Activated T-helper 1 cell treated with anti-CD3 and anti-CD28 coated beads, Interleukin-2, amount 50 U/mL, for 16 hours (primary cell): ENCODE data around the gene CDCA3.

Experiments used
- DNase-seq, 2 donors: peaks; one replicate each; pipeline ENCODE4 v3.0.0-alpha.2; 2020; ENCODE audit warnings: low read depth in 1 of 2, low spot score in 1 of 2

The CDCA3 gene

DNA sequence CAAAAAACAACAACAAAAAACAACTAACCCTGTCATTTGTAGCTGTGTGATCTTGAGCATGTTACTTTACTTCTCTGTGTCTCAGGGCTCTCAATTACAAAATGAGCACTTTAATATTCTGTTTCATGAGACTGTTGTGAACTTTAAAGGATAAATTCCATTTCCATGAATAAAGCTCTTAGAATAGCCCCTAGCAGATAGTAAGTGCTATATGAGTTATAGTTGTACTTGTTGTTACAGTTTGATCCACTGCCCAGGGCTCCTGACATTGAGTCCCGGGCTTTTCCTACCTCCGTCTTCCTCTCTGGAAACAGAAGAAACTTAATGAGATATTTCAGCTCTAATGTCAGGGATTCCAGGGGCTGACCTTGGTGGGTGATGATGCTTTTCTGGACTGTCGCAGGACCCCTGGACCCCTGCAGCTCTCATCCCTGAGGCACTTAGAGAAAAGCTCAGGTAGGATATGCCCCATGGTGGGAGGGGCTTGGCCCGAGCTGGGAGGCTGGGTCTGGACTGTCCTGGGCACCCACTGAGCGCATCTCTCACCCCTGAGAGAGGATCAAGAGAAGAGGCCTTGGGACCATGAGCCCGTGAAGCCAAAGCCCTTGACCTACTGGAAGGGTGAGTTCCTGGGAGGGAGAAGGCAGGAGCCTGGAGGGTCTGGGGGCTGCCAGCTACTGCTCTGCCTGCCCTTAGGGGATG is 17.7 kb downstream of the CDCA3 start:
- no peak for DNase-seq

DNA sequence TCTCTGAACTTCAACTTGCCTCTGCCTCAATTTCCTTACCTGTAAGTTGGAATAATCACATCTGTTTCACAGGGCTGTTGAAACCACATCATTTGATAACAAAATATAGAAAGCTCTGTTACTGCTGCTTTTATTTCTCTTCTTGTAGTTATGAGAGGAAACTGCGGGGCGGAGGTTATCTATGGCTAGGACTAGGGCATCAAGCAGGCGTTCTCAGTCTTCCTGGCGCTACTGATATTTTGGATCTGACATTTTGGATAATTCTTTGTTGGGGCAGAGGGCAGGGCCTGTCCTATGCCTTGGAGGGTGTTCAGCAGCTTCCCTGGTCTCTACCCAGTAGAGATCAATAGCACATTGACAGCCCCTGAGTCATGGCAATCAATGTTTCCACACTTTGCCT is 19.0 kb downstream of the CDCA3 start:
- no peak for DNase-seq

DNA sequence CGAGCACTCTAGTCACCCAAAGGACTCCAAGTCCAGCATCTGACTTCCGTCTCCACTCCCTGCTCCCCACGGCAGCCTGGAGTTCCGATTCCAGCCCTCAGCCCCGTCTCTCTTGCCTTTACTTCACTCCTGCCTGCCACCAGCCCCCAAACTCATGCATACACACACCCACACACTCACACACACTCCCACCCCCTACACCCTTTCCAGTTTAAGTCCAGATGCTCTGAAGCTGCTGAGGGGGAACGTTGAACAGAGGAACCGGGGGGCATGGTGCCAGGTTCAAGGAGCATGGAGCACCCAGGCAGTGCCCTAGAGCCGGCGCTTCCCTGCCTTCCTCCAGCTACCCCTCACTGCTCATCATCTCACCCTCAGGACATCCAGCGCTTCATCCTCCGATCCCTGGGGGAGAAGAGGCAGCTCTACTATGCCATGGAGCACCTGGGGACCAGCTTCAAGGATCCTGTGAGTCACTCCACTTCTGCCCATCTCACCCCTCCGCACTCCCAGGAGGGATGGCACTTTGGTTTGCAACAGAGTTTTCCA is 19.6 kb downstream of the CDCA3 start:
- DNase-seq, result no peak

DNA sequence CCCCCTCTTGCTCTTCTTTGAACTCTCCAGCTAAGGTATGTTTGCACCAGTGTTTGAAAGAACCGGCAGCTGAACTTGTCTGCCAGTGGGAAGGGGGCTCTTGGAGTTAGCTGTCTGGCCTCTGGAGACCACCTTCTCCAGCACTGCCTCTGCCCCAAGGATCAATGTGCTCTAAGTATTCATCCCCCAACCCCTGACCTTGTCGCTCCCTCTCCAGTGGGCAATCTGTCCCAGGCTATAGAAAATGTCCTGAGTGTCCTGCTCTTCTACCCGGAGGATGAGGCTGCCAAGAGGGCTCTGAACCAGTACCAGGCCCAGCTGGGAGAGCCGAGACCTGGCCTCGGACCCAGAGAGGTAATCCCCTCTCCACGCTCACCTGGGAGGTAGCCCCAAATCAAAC is 20.1 kb downstream of the CDCA3 start:
- no peak for DNase-seq

DNA sequence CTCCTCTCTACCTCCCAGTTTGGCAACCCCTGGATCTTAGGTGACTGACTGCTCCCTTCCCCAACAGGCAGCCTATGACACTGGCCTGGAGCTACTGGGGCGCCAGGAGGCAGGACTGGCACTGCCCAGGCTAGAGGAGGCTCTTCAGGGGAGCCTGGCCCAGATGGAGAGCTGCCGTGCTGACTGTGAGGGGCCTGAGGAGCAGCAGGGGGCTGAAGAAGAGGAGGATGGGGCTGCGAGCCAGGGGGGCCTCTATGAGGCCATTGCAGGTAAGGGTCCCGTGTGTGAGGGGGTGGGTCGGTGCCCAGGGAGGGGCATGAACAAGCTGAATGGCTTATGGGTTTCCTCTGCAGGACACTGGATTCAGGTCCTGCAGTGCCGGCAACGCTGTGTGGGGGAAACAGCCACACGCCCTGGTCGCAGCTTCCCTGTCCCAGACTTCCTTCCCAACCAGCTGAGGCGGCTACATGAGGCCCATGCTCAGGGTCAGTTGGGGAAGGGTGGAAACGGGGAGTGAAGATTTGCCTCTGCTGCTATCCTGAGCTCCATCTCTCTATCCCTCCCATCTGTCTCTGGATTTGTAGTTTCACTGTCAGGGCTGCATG is 20.7 kb downstream of the CDCA3 start:
- DNase-seq, result no peak

DNA sequence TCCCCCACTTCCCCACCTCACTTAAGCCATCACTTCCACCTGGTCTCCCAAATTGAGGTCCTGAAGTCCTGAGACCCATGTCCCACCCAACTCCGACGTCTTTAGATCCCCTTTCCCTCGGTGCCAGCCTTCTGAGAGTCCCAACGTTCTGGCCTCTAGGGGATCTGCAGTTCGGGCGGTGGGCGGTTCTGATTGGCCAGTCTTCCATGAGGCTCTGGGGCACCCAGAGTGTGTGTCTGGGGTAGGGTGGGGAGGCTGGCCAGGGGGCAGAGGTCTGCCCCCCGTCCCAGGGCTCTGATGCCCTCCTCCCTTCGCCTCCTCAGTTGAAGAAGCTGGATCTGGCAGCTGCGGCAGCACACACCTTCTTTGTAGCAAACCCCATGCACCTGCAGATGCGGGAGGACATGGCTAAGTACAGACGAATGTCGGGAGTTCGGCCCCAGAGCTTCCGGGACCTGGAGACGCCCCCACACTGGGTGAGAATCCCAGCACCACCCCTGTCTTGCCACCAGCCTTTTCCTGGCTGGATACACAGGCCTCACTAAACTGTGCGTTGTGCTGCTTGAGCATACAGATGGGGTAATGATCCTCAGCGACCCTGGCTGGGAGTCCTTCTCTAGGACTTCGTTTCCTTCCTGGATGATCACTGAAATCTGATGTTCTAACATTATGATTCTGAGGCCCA is 21.4 kb downstream of the CDCA3 start:
- no peak for DNase-seq

DNA sequence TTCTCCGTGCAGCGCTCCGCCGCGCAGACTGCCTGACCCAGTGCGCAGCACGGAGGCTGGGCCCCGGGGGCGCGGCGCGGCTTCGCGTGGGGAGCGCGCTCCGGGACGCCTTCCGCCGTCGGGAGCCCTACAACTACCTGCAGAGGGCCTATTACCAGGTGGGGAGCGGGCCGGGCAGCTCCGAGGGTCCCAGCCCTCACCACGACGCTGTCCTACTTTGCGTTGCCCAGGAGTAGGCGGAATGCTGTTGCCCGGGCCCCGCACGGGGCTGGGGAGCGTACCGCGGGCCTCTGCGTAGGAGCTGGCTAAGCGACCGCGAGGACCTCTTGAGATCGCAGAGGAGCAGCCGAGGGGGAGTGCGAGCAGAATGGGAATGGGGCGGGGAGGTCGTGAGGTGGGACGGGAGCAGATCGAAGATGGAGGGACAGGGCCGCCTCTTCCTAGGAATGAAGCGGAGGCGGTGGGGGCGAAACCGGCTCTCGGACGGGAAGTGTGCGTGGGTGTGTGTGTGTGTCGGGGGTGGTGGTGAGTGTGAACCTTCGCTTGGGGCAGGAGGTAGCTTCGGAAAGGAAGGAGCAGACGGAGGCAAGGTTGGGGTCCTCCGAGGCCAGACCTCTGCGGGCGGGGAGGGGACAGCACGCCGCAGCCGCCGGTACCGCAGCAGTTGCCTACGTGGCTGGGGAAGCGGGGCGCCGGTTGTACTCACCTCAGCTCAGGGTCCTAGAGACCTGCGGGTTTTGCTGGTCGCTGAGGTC is 22.1 kb downstream of the CDCA3 start:
- no peak for DNase-seq

DNA sequence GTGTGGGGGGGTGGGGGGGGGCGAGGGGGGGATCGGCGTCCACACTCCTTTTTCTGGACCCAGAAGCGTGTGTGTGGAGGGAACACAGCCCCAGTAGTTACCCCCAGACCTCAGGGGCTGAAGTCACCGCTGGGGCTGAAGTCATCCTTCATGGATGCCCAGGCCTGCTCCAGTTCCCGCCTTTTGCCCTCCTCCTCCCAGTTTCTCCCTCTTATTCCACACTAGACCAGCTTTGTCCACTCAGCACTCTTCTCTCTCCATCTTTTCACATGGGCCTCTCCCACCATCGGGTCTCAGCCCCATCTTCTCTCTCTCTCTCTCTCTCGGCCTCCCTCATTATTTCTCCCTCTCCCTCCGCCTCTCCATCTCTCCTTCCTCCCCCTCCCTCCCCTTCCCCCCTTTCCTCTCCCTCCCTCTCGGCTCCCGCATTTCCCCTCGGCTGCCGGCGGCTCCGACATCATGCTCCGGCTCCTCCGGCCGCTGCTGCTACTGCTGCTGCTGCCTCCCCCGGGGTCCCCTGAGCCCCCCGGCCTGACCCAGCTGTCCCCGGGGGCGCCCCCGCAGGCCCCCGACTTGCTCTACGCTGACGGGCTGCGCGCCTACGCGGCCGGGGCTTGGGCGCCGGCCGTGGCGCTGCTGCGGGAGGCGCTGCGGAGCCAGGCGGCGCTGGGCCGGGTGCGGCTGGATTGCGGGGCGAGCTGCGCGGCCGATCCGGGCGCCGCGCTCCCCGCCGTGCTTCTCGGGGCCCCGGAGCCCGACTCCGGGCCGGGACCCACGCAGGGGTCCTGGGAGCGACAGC is 22.9 kb downstream of the CDCA3 start, which contains the start of gene P3H3:
Gene P3H3, plus strand, starts transcription at position 426 of the 799 bp plus-strand sequence. Its CDS starts 34 bp downstream, at position 460.
- no peak for DNase-seq

DNA sequence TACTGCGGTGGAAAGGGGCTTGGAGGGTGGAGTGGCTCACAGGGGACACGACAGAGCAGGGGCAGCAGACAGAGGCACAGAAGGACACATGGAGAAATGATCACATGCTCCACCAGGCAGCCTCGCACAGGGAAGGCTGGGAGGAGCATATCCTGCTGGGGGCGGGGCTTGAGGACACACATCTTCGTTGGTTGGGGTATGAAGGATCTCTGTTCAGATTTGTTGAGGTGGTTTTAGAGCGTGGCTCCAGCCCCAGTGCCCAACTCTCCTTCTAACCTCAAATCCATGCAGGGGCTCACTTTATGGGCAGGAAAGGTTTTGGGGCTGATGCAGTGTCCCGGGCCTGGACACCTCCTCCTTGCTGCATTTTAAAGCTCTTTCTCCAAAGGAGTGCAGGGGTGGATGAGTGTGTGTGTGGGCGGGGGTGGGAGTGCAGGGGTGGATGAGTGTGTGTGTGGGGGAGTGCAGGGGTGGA is 23.6 kb downstream of the CDCA3 start:
- no peak for DNase-seq

DNA sequence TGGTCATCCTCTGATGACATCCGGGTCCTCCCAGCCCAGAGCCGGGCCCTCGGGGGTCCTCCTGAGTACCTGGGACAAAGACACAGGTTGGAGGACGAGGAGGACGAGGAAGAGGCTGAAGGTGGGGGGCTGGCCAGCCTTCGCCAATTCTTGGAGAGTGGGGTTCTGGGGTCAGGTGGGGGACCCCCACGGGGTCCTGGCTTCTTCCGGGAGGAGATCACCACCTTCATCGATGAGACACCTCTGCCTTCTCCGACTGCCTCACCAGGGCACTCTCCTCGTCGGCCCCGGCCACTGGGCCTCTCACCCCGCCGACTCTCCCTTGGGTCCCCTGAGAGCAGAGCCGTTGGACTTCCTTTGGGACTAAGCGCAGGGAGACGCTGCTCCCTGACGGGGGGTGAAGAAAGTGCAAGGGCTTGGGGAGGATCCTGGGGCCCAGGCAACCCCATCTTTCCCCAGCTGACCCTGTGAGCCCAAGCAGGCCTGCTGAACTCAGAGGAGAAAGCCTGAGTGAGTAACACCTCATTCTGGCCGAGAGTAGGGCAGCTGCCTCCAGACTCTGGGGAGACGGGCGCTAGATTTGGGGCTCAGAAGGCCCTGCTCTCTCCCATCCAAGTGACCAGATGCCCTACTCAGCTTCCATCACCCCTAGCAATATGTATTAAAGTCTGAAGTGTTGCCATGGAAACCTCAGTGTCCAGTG is 24.2 kb downstream of the CDCA3 start:
- DNase-seq, result no peak

DNA sequence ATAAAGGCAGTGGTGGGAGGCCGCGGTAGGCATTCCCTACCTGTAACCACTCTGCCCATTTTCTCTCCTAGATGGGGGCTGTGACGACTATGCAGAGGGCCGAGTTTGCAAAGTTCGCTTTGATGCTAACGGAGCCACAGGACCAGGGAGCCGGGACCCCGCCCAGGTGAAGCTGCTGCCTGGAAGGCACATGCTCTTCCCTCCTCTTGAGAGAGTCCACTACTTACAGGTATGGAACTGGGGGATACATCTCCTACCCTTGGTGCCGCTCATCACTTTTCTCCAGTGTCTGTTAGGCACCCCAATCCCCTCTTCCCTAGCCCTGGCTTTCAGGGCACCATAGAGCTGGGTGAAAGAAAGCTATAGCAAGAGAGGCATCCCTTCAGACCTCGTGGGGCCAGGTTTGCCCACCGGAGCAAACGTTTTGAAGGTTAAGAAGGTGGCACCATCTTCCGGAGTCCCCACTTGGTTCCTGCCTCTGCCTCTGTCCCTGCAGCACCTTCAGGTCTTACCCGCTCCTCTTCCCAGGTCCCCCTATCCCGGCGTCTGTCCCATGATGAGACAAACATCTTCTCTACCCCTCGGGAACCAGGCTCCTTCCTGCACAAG is 24.9 kb downstream of the CDCA3 start:
- DNase-seq, result no peak

DNA sequence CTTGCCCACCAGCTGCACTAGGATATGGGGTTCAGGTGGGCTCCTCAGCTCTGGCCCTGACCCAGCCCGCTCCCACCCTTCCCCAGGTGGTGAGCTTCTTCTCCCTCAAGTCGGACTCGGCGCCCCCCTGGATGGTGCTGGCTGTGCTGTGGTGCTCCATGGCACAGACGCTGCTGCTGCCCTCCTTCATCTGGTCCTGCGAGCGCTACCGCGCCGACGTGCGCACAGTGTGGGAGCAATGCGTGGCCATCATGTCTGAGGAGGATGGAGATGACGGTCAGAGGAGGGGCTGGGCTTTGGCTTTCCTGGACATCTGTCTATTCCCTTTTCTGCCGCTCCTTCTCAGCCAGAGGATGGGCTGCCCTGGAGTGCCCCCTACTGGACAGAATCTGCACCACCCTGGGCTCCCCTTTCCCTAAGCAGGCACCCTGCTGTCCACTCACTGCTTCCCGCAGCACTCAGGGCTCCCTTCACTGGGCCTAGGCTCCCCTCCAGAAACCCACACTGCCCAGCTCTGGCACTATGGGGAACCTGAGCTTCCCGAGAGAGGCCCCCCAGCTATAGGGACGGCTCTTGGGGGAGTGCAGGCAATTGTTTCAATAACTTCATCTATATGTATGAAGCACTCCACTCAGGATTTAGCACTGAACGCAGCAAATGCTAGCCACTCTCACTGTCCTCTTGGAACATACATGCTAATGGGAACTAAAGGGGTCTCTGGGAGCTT is 25.5 kb downstream of the CDCA3 start:
- peak; percentile 68 to 76 for DNase-seq

DNA sequence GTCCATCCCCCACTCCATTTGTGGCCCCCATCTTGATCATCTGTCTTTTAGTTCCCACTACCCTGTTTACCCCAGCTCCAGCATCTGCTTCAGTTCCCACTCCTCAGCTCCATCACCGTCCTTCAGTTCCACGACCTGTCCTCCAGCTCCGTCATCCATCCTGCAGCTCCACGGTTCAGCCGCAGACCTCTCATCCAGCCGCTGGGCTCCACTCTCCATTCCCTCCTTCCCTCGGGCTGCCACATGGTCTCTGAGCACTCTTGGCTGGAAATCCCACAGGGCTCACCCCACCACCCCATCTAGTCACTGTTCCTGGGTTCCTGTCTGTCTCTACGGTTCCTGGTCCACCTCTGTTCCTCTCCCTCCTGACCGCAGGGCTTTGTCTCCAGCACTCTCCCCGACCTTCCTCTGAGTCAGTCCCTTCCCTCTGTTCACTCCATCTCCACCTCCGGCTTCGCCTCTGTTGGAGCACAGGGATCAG is 26.1 kb downstream of the CDCA3 start:
- DNase-seq, result no peak

DNA sequence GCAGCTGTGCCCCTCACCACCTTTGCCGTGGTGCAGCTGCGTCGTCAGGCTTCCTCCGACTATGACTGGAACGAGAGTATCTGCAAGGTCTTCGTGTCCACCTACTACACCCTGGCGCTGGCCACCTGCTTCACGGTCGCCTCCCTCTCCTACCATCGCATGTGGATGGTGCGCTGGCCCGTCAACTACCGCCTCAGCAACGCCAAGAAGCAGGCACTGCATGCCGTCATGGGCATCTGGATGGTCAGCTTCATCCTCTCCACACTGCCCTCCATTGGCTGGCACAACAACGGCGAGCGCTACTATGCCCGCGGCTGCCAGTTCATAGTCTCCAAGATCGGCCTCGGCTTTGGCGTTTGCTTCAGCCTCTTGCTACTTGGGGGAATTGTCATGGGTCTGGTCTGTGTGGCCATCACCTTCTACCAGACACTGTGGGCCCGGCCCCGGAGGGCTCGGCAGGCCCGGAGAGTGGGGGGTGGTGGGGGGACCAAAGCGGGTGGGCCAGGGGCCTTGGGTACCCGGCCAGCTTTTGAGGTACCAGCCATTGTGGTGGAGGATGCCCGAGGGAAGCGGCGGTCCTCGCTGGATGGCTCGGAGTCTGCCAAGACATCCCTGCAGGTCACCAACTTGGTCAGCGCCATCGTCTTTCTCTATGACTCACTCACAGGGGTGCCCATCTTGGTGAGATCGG is 26.9 kb downstream of the CDCA3 start:
- no peak for DNase-seq

DNA sequence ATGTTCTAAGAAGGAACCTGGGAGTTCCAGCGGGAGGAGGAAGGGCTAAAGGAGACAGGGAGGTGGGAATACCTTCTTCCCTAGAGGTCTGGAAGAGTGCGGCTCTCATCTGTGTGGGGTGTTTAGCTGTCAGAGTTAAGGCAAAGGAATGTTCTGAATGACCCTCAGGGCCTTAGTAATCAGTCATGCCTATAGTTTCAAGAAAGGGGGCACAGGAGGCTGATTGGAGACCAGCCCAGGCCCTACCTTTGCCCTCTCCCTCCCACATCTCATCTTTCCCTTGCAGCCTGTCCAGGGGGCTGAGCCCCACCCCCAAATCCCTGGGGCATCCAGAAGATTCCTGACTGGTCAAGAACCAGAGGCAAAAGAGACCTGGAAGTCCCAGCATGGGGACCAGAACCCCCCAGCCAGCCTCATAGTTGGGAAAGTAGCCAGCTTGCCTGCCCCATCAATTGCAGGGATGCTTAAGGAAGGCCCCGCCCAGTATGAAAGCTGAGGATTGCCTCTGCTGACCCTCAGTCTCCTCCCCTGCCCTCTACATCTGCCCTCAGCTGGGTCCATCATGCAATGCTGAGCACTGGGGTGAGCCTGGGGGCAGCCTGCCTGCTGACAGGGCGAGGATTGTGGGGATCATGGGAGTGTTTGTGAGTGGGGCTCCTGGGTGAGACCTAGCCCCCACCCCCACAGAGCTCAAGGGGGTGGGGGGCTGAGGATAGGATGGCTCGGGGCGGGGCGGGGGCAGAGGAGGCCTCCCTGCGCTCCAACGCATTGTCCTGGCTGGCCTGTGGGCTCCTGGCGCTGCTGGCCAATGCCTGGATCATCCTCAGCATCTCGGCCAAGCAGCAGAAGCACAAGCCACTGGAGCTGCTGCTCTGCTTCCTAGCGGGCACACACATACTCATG is 27.7 kb downstream of the CDCA3 start:
- DNase-seq, result no peak

DNA sequence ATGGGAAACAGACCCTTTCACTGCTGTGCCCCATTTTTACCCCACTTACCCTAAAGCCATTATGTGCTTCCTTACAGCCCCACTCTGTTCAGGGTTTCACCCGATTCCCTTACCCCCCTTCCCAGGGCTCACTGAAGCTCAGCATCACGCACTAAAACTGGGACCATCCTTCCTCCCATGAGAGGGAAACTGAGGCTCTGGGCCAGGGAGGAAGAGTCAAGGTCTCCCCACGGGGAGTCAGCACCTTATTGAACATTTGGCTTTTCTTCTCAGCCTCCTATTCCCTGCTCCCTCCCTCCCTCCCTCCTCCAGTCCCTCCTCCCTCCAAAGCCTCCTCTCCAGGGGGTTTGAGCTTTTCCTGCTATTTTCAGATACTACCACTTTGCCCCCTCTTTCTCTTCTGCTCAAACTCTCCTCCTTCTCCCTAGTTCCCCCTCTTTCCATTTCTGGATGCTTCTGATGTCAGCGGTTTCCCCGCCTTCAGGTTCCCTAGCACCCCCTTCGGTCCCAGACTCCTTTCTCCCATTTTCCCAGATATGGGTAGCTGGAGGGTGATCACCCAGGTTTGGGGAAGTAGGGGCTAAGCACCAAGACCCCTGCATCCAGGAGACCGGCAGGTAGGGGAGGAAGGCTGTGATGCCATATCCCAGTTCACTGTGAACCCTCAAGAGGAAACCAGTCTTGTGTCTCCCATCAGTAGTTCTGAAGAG is 28.5 kb downstream of the CDCA3 start:
- no peak for DNase-seq
